WTC11 (cell line): ENCODE data around the gene C10orf90.

Experiments used
- CBFB ChIP-seq: sonication (generic); formaldehyde crosslinking; IDR thresholded peaks from 2 replicates; pipeline ENCODE4 v1.8.1; 2022; ENCODE audit warnings: mild to moderate bottlenecking, low read depth, missing genetic modification reagents
- GABPB1 ChIP-seq: sonication (generic); formaldehyde crosslinking; IDR thresholded peaks from 2 replicates; pipeline ENCODE4 v1.8.1; 2023; ENCODE audit warnings: mild to moderate bottlenecking, missing genetic modification reagents
- IRF2 ChIP-seq: sonication (generic); formaldehyde crosslinking; IDR thresholded peaks from 2 replicates; pipeline ENCODE4 v1.8.0; 2022; ENCODE audit warnings: low read depth, missing genetic modification reagents, borderline replicate concordance
- SP1 ChIP-seq: sonication (generic); formaldehyde crosslinking; conservative IDR thresholded peaks from 2 replicates; pipeline ENCODE4 v1.8.1; 2022; ENCODE audit warnings: missing genetic modification reagents
- TF ChIP-seq, protein P1 (sequence below): fragments of 200-600 bp; IDR thresholded peaks from 2 replicates; pipeline ENCODE4 v1.8.0; 2022; ENCODE audit warnings: antibody characterized with exemption
- TF ChIP-seq, protein P2 (sequence below): sonication (generic); formaldehyde crosslinking; conservative IDR thresholded peaks from 2 replicates; pipeline ENCODE4 v1.8.1; 2022; ENCODE audit warnings: mild to moderate bottlenecking, missing genetic modification reagents

DNA sequence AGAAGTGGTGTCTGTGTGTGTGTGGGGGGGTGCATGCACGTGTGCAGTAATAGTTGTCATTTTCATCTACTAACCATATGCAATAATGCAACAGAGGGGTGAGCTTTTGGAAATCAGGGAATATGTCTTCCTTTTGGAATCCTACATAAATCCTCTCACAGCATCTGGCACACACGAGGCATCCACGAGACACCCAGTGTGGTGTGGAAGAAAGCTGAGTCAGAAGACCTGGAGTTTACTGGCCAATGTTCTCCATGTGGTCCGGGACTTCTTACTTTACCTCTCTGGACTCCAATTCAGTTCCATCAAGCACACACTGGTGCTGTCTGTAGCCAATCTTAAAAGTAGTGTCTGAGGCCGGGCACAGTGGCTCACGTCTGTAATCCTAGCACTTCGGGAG lies 43.1 kb upstream of the C10orf90 start:
- TF ChIP-seq GABPB1 (CRISPR knock-in tag) (no peak), IRF2 (CRISPR knock-in tag) (no peak), CBFB (CRISPR knock-in tag) (no peak), SP1 (no peak)
- TF ChIP-seq, protein P1, sequence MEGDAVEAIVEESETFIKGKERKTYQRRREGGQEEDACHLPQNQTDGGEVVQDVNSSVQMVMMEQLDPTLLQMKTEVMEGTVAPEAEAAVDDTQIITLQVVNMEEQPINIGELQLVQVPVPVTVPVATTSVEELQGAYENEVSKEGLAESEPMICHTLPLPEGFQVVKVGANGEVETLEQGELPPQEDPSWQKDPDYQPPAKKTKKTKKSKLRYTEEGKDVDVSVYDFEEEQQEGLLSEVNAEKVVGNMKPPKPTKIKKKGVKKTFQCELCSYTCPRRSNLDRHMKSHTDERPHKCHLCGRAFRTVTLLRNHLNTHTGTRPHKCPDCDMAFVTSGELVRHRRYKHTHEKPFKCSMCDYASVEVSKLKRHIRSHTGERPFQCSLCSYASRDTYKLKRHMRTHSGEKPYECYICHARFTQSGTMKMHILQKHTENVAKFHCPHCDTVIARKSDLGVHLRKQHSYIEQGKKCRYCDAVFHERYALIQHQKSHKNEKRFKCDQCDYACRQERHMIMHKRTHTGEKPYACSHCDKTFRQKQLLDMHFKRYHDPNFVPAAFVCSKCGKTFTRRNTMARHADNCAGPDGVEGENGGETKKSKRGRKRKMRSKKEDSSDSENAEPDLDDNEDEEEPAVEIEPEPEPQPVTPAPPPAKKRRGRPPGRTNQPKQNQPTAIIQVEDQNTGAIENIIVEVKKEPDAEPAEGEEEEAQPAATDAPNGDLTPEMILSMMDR: no peak
- TF ChIP-seq, protein P2, sequence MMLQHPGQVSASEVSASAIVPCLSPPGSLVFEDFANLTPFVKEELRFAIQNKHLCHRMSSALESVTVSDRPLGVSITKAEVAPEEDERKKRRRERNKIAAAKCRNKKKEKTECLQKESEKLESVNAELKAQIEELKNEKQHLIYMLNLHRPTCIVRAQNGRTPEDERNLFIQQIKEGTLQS: no peak
